Kidney epithelial cell (primary cell): ENCODE data around the gene NMD3. TPM values are rescaled to one million over a fixed set of nuclear protein-coding genes. Genes with fewer than 3 reads are reported as not detected.

Experiments used
- DNase-seq: peaks from one replicate; pipeline ENCODE4 v3.0.0-alpha.2; 2010; ENCODE audit warnings: low read depth
- H3K27me3 ChIP-seq: 2 replicates; pipeline ENCODE4 v1.6.0; 2011; ENCODE audit warnings: low read length; ENCODE audit not compliant: control insufficient read depth, insufficient read depth
- H3K36me3 ChIP-seq: 2 replicates; pipeline ENCODE4 v1.5.1; 2011; ENCODE audit warnings: low read length; ENCODE audit not compliant: control insufficient read depth, insufficient read depth
- H3K4me3 ChIP-seq: 2 replicates; pipeline ENCODE4 v1.5.1; 2011; ENCODE audit warnings: low read depth, mild to moderate bottlenecking, control low read depth, low read length
- total RNA-seq: library from RNA; depleted of rRNA; stranded (reverse); fragments of >200 nt; gene quantifications from 2 replicates; pipeline ENCODE4 v1.2.3, GENCODE V29; 2015
- TF ChIP-seq, protein P1 (sequence below): IDR thresholded peaks from 2 replicates; pipeline ENCODE4 v1.5.1; 2011; ENCODE audit warnings: mild to moderate bottlenecking, moderate library complexity, low read length, control low read depth, inconsistent platforms; ENCODE audit not compliant: insufficient read depth, poor library complexity, severe bottlenecking

The NMD3 gene
- total RNA-seq, 1 donor from 2014 or later = 53.9 TPM

DNA sequence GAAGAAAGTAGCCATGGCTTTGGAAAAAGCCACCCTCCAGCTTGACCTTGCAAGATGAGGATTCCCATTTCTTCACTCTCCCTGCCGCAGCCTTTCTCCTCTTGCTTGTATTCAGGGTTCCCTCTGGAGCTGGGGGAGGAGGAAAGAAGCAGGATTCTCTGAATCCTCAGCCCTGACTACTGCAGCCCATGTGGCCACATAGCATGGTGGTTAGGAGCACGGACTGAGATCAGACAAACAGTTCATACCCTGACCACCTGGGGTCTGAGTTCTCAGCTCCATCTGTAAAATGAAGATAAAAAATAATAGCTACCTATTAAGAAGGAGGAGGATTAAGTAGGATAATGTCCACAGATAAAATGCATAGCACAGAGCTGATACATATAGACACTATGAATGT, 72.3 kb downstream of the NMD3 start:
- TF ChIP-seq, protein P1, sequence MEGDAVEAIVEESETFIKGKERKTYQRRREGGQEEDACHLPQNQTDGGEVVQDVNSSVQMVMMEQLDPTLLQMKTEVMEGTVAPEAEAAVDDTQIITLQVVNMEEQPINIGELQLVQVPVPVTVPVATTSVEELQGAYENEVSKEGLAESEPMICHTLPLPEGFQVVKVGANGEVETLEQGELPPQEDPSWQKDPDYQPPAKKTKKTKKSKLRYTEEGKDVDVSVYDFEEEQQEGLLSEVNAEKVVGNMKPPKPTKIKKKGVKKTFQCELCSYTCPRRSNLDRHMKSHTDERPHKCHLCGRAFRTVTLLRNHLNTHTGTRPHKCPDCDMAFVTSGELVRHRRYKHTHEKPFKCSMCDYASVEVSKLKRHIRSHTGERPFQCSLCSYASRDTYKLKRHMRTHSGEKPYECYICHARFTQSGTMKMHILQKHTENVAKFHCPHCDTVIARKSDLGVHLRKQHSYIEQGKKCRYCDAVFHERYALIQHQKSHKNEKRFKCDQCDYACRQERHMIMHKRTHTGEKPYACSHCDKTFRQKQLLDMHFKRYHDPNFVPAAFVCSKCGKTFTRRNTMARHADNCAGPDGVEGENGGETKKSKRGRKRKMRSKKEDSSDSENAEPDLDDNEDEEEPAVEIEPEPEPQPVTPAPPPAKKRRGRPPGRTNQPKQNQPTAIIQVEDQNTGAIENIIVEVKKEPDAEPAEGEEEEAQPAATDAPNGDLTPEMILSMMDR = no peak
- Histone ChIP-seq H3K27me3 (no peaks in the 10 kb centered on the region), H3K36me3 (no peaks in the 10 kb centered on the region)

DNA sequence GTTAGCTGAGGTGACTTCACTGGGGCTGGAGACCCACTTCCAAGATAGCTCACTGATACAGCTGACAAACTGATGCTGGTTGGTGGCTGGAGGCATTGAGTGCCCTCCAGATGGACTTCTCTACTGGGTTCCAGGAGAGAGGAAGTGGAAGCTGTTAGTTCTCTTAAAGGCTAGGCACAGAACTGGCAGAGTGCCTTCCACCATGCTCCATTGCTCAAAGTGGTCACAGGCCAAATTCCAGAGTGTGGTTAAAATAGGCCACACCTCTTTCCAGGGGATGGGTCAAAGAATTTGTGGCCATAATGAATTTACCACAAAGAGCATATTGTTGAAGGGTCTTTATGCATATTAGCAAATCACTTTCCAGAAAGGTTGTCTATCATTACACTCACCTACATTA, 74.2 kb downstream of the NMD3 start:
- Histone ChIP-seq H3K36me3 (no peaks in the 10 kb centered on the region), H3K4me3 (no peak overlapping the region), H3K27me3 (no peaks in the 10 kb centered on the region)
- TF ChIP-seq, protein P1 = no peak
- peak; percentile 63 for DNase-seq

More for the DNA sequence above, 72.3 kb downstream of the NMD3 start:
- H3K4me3 ChIP-seq = no peak overlapping the region
- no peak for DNase-seq

DNA sequence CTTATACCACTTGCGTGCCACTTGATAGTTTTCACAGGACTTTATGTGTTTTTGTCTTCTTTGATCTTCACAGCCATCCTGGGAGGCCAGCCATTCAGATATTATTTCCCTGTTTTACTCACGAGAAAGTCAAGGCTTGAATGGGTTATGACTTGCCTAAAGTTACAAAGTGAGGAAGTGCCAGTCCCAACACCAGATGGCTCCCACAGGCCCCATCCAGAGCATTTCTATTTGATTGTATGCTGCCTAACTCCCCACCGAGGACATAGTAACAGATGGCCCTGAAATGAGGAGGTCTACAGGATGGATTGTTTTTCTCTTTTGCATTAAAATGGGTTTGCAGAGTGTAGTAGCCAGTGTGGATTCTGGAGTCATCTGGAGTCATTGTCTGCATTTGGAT, 75.7 kb downstream of the NMD3 start:
- TF ChIP-seq, protein P1 = no peak
- H3K27me3 ChIP-seq = no peaks in the 10 kb centered on the region
- H3K36me3 ChIP-seq = no peaks in the 10 kb centered on the region
- no peak overlapping the region for H3K4me3 ChIP-seq
- no peak for DNase-seq

Other genes starting within 250 kb of the NMD3 start
- 22.5 and 29.0 TPM in 2 replicates for gene B3GALNT1, start 116.0 kb upstream of the NMD3 start, total RNA-seq
- not detected in 2 replicates for gene SPTSSB, start 150.2 kb downstream of the NMD3 start, total RNA-seq